Small intestine (tissue), 7 donors: ENCODE results near the gene AHNAK. TPM values are rescaled to one million over a fixed set of nuclear protein-coding genes. Genes with fewer than 3 reads are reported as not detected.
"Not testable (repeated sequence)": the region's sequence is repeated elsewhere in the genome, so short reads cannot be mapped to it uniquely, and the experiment has no call there.

Experiments used
- DNase-seq, 2 donors: peaks; one replicate each; pipeline versions ENCODE4 v3.0.0 to v3.0.0-alpha.2; 2013
- FAIRE-seq: peaks from 2 replicates; lab custom pipeline; 2012; peaks lifted over from hg19 to GRCh38; lab: Jason Lieb, UNC
- H3K27ac ChIP-seq, 3 donors: one replicate each; pipeline ENCODE4 v1.5.1; 2013; ENCODE audit warnings: low read length in 2 of 3, mild to moderate bottlenecking in 2 of 3, control low read depth in 1 of 3, inconsistent platforms in 1 of 3, low read depth in 1 of 3, moderate library complexity in 1 of 3
- H3K27me3 ChIP-seq, 3 donors: one replicate each; pipeline ENCODE4 v1.6.1; 2013; ENCODE audit warnings: low read length in 3 of 3, inconsistent platforms in 1 of 3; ENCODE audit not compliant: control insufficient read depth in 3 of 3, insufficient read depth in 3 of 3
- H3K36me3 ChIP-seq, 3 donors: one replicate each; pipeline ENCODE4 v1.6.1; 2013; ENCODE audit warnings: low read length in 3 of 3, inconsistent platforms in 1 of 3, low read depth in 1 of 3, mild to moderate bottlenecking in 1 of 3, moderate library complexity in 1 of 3; ENCODE audit not compliant: control insufficient read depth in 3 of 3, insufficient read depth in 2 of 3
- H3K4me1 ChIP-seq, 3 donors: one replicate each; pipeline ENCODE4 v1.6.1; 2013; ENCODE audit warnings: low read length in 2 of 3, inconsistent platforms in 1 of 3, low read depth in 1 of 3, mild to moderate bottlenecking in 1 of 3, moderate library complexity in 1 of 3; ENCODE audit not compliant: control insufficient read depth in 3 of 3, insufficient read depth in 2 of 3
- H3K4me3 ChIP-seq, 3 donors: one replicate each; pipeline ENCODE4 v1.5.1; 2013; ENCODE audit warnings: low read length in 3 of 3, control low read depth in 1 of 3, inconsistent platforms in 1 of 3, low read depth in 1 of 3, mild to moderate bottlenecking in 1 of 3, moderate library complexity in 1 of 3
- H3K9me3 ChIP-seq, 2 donors: one replicate each; pipeline ENCODE4 v1.6.1; 2013; ENCODE audit warnings: low read depth in 1 of 2, low read length in 1 of 2; ENCODE audit not compliant: control insufficient read depth in 2 of 2, insufficient read depth in 1 of 2
- WGBS, 3 donors: extraction: QIAGEN DNeasy Blood & Tissue Kit; methylation state at CpG; one replicate each; pipeline ENCODE4 v1.1.7; 2013; 5-methylcytosine and 5-hydroxymethylcytosine counted together
- polyA plus RNA-seq, 4 donors: library from polyadenylated mRNA; stranded (reverse) in 3 of 4; unstranded in 1 of 4; fragments of 200-250 nt in 3 of 4; fragments of 120-200 nt in 1 of 4; gene quantifications; one replicate each; pipeline versions ENCODE4 v1.2.1 to v1.2.3, GENCODE V29; 2013
- donor health status: healthy with polysubstance abuse.
- donor health status: control.
- donor health status: control.
- donor health status: Bipolar disorder and iron deficiency.
- donor health status: healthy.

Gene AHNAK
- polyA plus RNA-seq, 4 donors, result 72.1 to 110 (median 86.8) TPM

- Histone ChIP-seq H3K27me3 (no peaks in the 10 kb centered on the region), H3K4me3 (no peak overlapping the region), H3K9me3 (no peaks in the 10 kb centered on the region), H3K36me3 (peaks cover 0 to 50% (median 2%) of the 10 kb centered on the region in 3 donors), H3K4me1 (peaks cover 3 to 18% (median 3%) of the 10 kb centered on the region in 3 donors), H3K27ac (no peak overlapping the region)
- DNase-seq, result no peak
- WGBS, 3 donors, result 66 to 72% (median 66%) methylated on average over 18 of the region's 18 CpGs
- no peak for FAIRE-seq
These were observed 42.5 kb upstream of the AHNAK start for GRCh38 chr11:62588966-62589637.

GRCh38 chr11:62585356-62585755, 38.8 kb upstream of the AHNAK start:
- not testable (repeated sequence) for H3K4me3 ChIP-seq, FAIRE-seq, DNase-seq, H3K9me3 ChIP-seq, H3K4me1 ChIP-seq, H3K27me3 ChIP-seq, H3K27ac ChIP-seq
- WGBS, 3 donors, result 95 to 96% (median 95%) methylated on average over 7 of the region's 7 CpGs
- peaks cover 3 to 54% (median 5%) of the 10 kb centered on the region in 3 donors for H3K36me3 ChIP-seq

GRCh38 chr11:62581735-62582134, 35.1 kb upstream of the AHNAK start:
- not testable (repeated sequence) for DNase-seq
- 94 to 98% (median 96%) methylated on average over 4 of the region's 4 CpGs for WGBS, 3 donors

GRCh38 chr11:62580959-62581715, 34.5 kb upstream of the AHNAK start:
- WGBS, 3 donors, result 94 to 97% (median 96%) methylated on average over 18 of the region's 18 CpGs
- peaks cover 4 to 67% (median 5%) of the 10 kb centered on the region in 3 donors for H3K36me3 ChIP-seq
- H3K27ac ChIP-seq, result no peak overlapping the region
- no peak for DNase-seq
- H3K4me3 ChIP-seq, result no peak overlapping the region
- H3K27me3 ChIP-seq, result no peaks in the 10 kb centered on the region
- H3K4me1 ChIP-seq, result peaks cover 0 to 9% (median 0%) of the 10 kb centered on the region in 3 donors
- FAIRE-seq, result no peak
- H3K9me3 ChIP-seq, result no peaks in the 10 kb centered on the region

More at GRCh38 chr11:62581735-62582134, 35.1 kb upstream of the AHNAK start:
- peaks cover 4 to 64% (median 5%) of the 10 kb centered on the region in 3 donors for H3K36me3 ChIP-seq
- H3K4me3 ChIP-seq, H3K27ac ChIP-seq, FAIRE-seq, H3K9me3 ChIP-seq, H3K4me1 ChIP-seq, H3K27me3 ChIP-seq: not testable (repeated sequence)

- Histone ChIP-seq H3K27ac (no peak overlapping the region), H3K4me1 (peaks cover 0 to 24% (median 5%) of the 10 kb centered on the region in 3 donors), H3K4me3 (no peak overlapping the region), H3K36me3 (peaks cover 4 to 67% (median 5%) of the 10 kb centered on the region in 3 donors), H3K9me3 (no peaks in the 10 kb centered on the region), H3K27me3 (no peaks in the 10 kb centered on the region)
- no peak for FAIRE-seq
- WGBS, 3 donors, result 95 to 98% (median 98%) methylated on average over 2 of the region's 2 CpGs
- no peak for DNase-seq
These were observed 32.6 kb upstream of the AHNAK start for GRCh38 chr11:62579252-62579651.

- FAIRE-seq (no peak), DNase-seq (no peak)
- Histone ChIP-seq H3K27ac (no peak overlapping the region), H3K4me1 (peaks cover 0 to 24% (median 5%) of the 10 kb centered on the region in 3 donors), H3K4me3 (no peak overlapping the region), H3K9me3 (no peaks in the 10 kb centered on the region), H3K27me3 (no peaks in the 10 kb centered on the region), H3K36me3 (peaks cover 4 to 64% (median 5%) of the 10 kb centered on the region in 3 donors)
- 95 to 97% (median 97%) methylated on average over 11 of the region's 11 CpGs for WGBS, 3 donors
These were observed 31.9 kb upstream of the AHNAK start for GRCh38 chr11:62578541-62578940.

- peaks cover 2 to 65% (median 5%) of the 10 kb centered on the region in 3 donors for H3K36me3 ChIP-seq
- peak in 1 of 2 donors; percentile 21 for DNase-seq
These were observed 30.6 kb upstream of the AHNAK start for GRCh38 chr11:62577046-62577714.

GRCh38 chr11:62575837-62576236, 29.2 kb upstream of the AHNAK start:
- Histone ChIP-seq H3K27ac (peak overlapping the region in 1 of 3 donors; percentile 89), H3K27me3 (no peaks in the 10 kb centered on the region), H3K4me3 (no peak overlapping the region), H3K36me3 (peaks cover 0 to 61% (median 4%) of the 10 kb centered on the region in 3 donors), H3K4me1 (peaks cover 0 to 31% (median 5%) of the 10 kb centered on the region in 3 donors), H3K9me3 (no peaks in the 10 kb centered on the region)
- no peak for DNase-seq
- no peak for FAIRE-seq
- WGBS, 3 donors, result 89 to 92% (median 92%) methylated on average over 14 of the region's 14 CpGs

More at GRCh38 chr11:62577046-62577714, 30.6 kb upstream of the AHNAK start:
- 70 to 78% (median 73%) methylated on average over 12 of the region's 12 CpGs for WGBS, 3 donors
- H3K9me3 ChIP-seq, result no peaks in the 10 kb centered on the region
- H3K4me1 ChIP-seq, result peaks cover 0 to 29% (median 5%) of the 10 kb centered on the region in 3 donors
- FAIRE-seq, result no peak
- H3K4me3 ChIP-seq, result no peak overlapping the region
- H3K27me3 ChIP-seq, result no peaks in the 10 kb centered on the region
- H3K27ac ChIP-seq, result peak overlapping the region in 2 of 3 donors; percentile 38 to 74
